ENCODE measurements around the gene SYNPO2. TPM values are rescaled to one million over a fixed set of nuclear protein-coding genes. Genes with fewer than 3 reads are reported as not detected.
"Not testable (repeated sequence)": the region's sequence is repeated elsewhere in the genome, so short reads cannot be mapped to it uniquely, and the experiment has no call there.

The SYNPO2 gene
- polyA plus RNA-seq, 4 donors: 13.7 to 23.8 (median 20.2) TPM

DNA sequence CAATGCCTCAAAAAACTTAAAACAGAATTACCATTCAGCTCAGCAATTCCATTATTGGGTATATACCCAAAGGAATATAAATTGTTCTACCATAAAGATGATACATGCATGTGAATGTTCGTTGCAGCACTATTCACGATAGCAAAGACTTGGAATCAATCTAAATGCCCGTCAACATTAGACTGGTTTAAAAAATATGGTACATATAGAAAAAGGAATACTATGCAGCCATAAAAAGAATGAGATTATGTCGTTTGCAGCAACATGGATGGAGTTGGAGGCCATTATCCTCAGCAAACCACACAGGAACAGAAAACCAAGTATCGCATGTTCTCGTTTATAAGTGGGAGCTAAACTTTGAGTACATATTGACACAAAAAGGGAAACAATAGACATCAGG lies 10.9 kb upstream of the SYNPO2 start:
- DNase-seq (ENCODE audit: low read depth in 4 of 4, low spot score in 3 of 4): no peak

DNA sequence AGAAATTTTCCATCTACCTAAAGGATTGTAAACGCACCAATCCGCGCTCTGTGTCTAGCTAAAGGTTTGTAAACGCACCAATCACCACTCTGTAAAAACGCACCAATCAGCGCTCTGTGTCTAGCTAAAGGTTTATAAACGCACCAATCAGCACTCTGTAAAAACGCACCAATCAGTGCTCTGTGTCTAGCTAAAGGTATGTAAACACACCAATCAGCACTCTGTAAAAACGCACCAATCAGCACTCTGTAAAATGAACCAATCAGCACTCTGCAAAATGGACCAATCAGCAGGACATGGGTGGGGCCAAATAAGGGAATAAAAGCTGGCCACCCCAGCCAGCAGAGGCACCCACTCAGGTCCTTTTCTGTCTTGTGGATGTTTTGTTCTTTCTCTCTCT lies 10.1 kb upstream of the SYNPO2 start:
- not testable (repeated sequence) for DNase-seq (ENCODE audit: low read depth in 4 of 4, low spot score in 3 of 4)

DNA sequence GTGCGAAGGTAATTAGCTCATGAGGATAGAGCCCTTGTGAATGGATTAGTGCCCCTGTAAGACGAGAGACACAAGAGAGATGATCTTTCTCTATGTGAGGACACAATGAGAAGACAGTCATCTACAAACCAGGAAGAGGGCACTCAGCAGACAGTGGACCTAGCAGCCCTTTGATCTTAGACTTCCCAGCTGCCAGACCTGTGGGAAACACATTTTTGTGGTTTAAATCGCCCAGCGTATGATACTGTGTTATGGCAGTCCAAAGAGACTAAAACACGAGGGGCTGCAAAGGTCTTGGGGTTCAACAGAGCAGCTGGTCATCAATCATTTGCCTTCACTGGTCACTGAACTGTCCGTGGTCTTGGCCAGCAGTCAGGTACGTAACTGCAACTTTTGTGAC lies 9.2 kb upstream of the SYNPO2 start:
- DNase-seq (ENCODE audit: low read depth in 4 of 4, low spot score in 3 of 4): no peak

DNA sequence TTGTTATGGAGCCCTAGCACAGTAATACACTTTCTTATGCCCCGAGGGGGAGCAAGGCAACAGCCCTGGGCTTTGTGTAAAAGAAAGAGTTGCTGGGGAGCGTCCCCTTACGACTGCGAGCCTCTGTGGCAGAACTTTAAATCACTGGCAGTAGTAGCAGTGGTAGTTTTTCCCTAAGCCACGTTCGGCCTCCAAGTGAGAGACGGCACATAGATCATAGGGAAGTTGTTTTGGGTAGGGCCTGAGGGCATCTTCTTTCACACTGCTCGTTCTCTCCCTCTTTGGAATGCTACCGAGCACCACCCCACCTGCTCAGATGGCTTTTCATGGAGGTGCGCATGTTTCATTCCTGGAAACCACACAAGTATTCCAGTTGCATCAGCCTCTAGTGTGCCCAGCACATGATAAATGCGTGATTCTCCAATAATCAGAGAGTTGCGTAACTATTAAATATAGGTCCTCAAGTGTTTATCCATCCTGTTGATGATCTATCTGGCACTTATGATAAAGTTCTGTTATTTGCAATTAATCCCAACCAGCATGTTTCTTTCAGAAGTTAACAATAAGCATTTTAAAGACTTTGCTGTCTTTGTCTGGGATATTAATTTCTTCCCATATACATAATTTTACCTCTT lies 7.0 kb upstream of the SYNPO2 start:
- DNase-seq (ENCODE audit: low read depth in 4 of 4, low spot score in 3 of 4): no peak

DNA sequence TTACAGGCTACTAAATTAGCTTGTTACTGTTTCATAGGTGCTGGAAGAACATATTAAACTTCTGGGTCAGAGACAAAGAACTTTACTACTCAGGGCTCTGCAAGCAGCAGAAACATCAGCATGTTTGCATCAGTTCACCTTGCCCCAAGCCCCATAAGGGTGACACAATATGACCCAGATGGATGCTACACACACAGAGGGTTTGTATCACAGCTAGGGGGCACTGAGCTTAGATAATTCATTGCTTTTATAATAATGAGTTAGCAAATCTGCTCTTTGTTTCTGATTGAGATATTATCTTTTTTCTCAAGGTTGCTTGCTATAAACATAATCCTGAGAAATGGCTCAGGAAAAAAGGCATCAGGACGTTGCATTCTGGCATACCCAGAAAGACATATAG lies 4.8 kb upstream of the SYNPO2 start:
- DNase-seq (ENCODE audit: low read depth in 4 of 4, low spot score in 3 of 4): no peak

DNA sequence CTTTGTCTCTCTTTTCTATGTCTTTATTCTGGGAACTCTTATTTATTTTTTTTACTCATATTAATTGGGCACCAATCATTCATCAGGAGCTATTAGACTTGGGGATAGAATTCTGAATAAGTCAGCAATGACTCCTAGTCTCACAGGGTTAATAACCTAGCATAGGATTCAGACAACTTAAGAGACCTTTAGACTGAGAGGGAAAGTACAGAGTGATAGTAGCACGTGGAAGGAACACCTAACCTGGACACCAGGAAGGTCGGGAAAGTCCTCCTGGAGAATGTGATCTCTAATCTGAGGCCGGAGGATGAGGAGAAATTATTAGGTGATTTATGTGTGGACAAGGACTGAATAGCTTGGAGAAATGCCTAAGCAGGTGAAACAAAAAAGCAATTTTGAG lies 3.9 kb upstream of the SYNPO2 start:
- no peak for DNase-seq (ENCODE audit: low read depth in 4 of 4, low spot score in 3 of 4)

DNA sequence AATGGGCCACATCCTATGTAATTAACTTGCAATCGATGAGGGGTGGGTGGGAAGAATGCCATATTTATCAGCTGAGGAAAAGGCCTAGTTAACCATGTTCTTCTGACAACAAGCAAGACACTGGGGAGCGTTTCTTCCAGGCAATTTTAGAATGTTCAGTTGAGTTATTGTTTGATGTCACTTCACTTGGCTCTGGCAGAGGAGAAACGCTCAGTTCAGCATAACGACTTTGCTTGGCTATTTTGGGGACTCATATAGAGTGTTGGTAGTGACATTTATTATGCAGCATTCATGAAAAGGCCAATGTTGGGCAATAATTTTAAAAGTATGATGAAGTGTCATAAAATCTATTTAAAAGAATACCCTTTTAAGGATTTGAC lies 648 bp downstream of the SYNPO2 start:
- no peak for DNase-seq (ENCODE audit: low read depth in 4 of 4, low spot score in 3 of 4)

DNA sequence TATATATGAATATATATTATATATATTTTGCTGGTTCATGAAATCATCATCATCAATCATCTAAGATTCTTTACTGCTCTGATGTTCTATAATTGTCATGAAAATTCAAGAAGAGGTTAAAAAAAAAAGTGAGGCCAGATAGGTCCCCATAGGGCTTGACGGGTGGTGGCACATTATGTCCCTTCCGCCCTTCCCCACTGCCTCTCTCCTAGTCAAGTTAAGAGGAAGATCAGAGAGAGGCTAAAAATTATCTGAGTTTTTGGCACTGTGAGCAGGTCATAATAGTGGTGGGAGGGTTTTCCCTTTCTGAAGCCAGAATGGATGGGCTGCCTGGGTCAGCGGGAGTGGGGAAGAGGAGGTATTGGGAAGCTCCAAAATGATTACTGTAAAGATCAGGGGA lies 5.4 kb downstream of the SYNPO2 start:
- DNase-seq (ENCODE audit: low read depth in 4 of 4, low spot score in 3 of 4): no peak

DNA sequence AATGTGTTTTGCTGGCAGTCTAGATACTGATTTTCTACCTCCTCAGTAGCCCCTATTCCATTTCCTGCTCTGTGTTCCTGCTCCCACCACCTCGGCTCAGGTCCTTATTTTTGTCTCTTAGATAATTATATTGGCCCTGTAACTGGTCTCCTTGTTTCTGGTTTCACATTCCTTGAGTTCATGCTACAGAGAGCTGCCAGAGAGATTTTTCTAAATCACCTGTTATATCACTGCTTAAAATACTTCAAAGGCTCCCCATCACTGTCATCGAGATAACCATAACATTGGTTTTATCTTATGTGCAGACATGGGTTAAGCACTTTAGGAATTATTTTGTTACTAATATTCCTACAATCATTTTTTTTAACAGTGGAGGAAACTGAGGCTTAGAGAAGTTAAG lies 9.6 kb downstream of the SYNPO2 start:
- DNase-seq (ENCODE audit: low read depth in 4 of 4, low spot score in 3 of 4): no peak

DNA sequence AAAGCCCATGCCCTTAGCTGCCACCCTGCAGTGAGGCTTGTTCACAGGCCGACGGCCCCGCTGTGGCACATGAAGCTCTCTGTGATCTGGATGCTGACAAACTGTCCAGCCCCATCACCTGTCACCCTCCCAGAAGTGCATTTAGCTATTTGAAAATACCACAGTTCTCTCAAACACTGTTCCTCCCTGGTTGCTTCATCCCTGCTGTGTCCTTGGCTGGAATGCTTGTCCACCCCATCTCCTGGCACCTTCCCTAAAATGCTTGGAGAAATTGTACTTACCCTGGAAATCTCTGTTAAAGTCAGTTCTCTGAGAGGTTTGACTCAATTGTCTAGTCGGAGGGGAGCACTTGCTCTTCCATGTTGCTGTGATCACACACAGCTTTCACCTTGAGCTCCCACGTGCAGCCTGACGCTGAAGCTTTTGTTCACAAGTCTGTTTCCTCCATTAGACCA lies 10.1 kb downstream of the SYNPO2 start:
- no peak for DNase-seq (ENCODE audit: low read depth in 4 of 4, low spot score in 3 of 4)

DNA sequence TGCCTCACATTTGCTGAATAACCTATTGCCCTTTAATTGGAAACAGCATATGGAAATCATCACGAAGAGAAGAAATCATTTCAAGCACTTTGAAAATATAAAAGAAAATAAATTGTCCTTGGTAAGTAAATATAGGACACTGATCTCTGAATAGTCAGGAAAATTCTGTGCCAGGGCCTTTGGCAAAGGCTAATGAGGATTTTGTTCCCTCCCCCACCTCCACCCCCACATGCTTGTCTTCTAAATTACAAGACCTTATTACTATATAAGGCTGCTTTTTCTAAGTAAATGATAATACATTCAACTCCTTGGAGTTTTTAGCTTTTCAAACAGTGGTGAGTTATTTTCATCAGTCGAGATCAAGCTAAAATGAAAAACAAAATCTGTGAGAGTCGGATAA lies 15.8 kb downstream of the SYNPO2 start:
- DNase-seq (ENCODE audit: low read depth in 4 of 4, low spot score in 3 of 4): no peak

DNA sequence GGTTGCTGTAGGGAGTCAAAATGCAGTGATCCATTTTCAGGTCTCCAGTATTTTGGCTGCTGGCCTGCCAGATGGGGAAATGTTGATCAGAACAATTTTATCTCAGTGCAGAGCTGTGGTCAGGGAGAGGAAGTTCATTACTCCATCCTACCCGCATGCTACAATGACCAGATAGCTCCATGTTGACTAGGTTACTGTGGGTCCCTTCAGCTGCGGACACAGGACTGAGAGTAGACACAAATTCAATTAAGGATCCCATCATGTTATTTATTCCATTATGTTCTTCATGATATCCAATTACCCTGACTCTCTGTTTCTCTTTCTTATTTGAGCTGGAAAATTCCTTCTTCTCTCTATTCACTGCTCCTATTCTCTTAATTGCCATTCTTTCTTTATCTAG lies 16.3 kb downstream of the SYNPO2 start:
- no peak for DNase-seq (ENCODE audit: low read depth in 4 of 4, low spot score in 3 of 4)

DNA sequence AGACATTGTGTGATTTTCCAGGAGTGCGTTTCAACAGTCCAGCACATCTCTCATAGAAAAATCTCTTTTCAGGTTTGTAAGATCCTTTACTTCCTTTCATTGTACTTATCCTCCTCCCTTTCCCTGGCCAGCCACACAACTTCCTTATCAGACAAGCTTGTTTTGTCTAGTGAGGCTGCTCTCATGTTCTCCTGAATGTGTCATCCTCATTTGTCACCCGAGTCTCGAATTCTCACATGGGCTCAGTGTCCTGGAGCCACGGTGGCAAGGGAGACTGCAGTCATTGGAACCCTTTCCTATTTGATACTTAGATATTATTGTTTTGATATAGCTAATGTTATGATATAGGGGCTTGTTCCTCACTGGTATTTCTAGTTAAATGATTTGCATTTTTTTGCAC lies 16.9 kb downstream of the SYNPO2 start:
- no peak for DNase-seq (ENCODE audit: low read depth in 4 of 4, low spot score in 3 of 4)

DNA sequence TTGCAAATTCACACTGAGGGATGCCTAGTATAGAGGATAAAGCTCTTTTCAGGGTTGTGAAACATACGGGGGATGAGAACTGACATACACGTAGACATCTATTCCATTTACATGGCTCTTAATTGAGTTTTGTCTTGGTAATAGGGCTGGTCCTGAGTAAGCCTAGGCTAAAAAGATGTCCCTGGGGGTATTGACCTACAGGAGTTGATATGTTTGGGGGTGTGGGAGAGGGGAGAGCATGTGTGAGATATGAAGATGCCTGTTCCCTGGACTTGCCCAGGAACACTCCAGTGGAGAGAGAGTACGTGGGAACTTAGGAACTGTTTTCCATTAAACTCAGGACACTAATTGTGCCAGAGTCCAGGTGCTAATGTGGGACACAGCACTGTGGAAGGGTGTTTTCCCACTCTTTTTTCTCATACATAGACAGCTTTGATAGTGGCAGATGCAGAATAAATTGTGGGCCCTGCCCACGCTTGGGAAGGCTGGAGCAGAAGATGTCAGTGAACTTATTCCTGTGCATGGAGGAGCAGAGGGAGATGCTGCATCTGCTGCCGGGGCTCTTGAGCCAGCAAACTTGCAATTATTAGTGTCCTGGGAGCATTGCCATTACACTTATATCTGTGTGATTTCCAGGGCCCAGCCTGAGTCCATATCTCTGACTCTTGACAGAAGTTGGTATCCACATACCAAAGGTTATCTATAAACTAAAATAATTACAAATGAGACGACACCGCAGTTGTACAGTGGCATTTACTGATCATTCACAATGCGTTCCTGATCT lies 20.7 kb downstream of the SYNPO2 start:
- no peak for DNase-seq (ENCODE audit: low read depth in 4 of 4, low spot score in 3 of 4)

DNA sequence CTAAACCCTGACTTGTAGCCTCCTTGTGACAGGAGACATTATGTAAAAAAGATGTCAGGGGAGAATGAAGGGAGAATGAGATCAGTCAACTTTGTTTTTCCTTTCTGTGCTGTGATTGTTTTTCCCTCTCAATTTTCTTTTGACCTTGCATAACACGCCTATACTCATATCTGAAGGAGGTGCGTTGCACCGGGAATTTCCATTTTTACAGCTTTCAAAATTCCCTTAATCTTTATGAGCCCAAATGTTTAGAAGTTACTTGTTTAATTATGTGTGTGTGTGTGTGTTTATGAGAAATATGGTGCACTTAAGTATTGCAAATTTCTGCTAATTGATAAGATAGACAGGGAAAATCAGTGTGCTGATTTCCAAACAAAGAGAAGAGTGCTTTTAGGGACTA lies 21.6 kb downstream of the SYNPO2 start:
- DNase-seq (ENCODE audit: low read depth in 4 of 4, low spot score in 3 of 4): no peak

DNA sequence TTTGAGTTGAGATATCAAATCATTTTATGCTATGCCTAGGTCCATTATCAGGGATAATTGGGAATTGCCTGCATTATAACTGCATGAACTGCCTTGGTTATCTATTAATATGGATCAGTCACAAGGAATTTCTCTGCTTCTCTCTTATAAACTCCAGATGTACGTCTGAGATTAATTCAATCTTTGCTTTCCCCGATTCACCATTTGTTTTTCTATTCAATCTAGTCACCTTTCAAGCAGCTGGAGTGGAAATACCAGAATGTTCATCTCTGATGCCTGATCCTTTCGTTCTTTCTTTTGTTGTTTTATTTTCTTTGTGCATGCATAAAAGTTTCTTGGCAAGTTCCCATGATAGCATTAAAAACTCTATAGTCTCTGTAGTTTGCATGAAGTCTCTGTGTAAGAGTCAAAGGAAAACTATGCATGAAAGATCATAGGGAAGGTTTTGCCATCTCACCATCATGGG lies 22.6 kb downstream of the SYNPO2 start:
- DNase-seq (ENCODE audit: low read depth in 4 of 4, low spot score in 3 of 4): no peak

DNA sequence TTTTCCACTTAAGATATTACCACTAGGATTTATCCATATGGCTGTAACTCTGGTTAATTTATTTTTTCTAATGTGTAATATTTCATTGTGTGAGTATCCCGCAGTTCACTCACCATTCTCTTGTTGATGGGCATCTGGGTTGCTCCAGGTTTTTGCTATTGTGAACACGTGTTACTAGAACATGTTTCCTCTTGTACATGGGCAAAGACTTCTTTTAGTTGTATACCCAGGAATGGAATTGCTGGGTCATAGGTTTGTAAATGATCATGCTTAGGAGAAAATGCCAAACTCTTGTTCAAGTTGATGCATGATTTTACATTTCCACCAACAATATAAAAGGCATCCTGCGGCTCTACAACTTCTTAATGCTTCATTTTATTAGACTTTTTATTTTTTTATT lies 26.8 kb downstream of the SYNPO2 start:
- no peak for DNase-seq (ENCODE audit: low read depth in 4 of 4, low spot score in 3 of 4)

DNA sequence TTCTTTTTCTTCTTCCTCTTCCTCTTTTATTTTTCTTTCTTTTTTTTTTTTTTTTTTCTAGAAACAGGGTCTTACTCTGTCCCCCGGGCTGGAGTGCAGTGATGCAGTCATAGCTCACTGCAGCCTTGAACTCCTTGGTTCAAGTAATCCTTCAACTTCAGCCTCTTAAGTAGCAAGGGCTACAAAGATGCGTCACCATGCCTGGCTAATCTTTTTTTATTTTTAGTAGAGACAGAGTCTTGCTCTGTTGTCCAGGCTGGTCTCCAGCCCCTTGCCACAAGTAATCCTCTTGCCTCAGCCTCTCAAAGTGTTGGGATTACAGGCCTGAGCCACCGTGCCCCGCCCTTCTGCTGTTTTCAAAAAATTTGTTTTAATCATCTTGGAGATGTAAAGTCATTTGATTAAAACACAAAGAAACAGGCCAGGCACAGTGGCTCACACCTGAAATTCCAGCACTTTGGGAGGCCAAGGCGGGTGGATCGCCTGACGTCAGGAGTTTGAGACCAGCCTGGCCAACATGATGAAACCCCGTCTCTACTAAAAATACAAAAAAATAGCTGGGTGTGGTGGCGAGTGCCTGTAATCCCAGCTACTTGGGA lies 28.1 kb downstream of the SYNPO2 start:
- DNase-seq (ENCODE audit: low read depth in 4 of 4, low spot score in 3 of 4): no peak

DNA sequence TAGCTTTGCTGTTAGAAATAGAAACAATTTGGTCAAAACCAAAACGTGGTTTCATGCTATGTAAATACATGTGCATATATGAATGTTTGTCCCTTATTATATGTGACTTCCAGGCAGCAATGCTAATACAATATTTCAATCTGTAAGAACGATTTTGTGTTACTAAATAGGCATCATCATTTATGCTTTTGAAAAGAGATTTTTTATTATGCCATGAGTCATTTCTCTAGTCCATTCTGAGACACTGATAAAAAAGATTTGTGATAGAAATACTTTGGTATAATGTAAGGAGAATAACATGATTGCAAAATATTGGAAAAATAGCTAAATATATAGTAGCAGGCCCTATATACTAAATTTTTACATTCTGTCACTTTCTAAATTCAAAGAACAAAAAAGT lies 28.9 kb downstream of the SYNPO2 start:
- DNase-seq (ENCODE audit: low read depth in 4 of 4, low spot score in 3 of 4): no peak

DNA sequence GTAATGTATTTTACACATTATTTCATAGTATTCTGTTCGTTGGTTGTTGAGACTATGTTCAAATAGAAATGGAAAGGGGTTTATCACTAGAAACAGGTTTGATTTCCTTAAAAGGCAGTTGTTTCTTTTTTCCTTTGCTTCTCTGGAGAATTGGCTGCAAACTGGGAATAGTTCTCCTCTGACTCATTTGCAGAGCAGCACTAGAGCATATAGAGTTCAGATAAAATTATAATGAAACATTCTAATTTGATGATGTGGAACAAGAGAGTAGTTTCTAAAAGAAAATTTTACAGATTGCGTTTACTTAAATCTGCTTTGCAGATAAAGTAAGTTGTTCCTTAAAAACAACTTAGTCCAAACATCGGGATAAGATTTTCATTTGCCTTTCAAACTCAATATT lies 29.7 kb downstream of the SYNPO2 start:
- DNase-seq (ENCODE audit: low read depth in 4 of 4, low spot score in 3 of 4): peak in 1 of 4 donors; percentile 28

DNA sequence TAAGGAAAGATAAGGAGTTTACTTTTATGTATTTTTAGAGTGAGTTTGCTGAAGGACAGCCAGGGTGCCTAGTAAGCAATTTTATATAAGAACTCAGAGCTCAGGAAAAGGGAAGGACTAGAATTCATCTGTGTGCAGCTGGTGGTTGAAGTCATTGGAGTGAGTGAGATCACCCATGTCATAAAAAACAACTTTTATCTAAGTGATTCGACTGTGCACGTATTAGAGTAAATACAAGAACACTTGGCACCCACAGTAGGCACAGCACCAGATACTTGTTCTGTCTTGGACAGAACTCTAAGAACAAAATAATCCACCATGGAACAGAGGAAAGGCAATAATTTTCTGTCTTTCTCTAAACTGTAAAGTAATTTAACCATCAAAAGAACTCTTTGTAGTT lies 31.6 kb downstream of the SYNPO2 start:
- no peak for DNase-seq (ENCODE audit: low read depth in 4 of 4, low spot score in 3 of 4)

DNA sequence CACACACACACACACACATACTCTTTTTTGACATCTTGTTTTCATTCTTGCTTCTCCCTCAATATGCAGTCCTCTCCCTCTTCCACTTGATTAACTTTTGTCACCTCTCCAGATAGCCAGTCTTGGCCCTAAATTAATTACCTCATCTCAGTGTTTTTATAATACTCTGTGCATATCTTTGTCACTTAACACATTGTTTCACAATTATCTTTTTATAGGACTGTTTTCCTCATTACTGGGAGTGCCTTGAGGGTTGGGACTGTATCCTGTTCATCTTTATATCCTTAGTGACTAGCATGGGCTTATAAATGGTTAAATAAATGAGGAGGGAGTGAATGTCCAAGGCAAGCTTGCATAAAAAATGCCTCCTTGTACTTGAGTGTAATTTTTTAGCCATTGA lies 33.1 kb downstream of the SYNPO2 start:
- no peak for DNase-seq (ENCODE audit: low read depth in 4 of 4, low spot score in 3 of 4)

Data from right renal pelvis (tissue), 4 donors.